GM18909 (cell line): ENCODE measurements around the gene CYP2A7.
"Not testable (repeated sequence)": the region's sequence is repeated elsewhere in the genome, so short reads cannot be mapped to it uniquely, and the experiment has no call there.

Experiments
- ATAC-seq: cut with Tn5 transposase; IDR thresholded peaks from one replicate; pipeline ENCODE4 v1.9.1; 2021; ENCODE audit warnings: mild to moderate bottlenecking; ENCODE audit not compliant: unreplicated experiment, poor library complexity

Gene CYP2A7, protein sequence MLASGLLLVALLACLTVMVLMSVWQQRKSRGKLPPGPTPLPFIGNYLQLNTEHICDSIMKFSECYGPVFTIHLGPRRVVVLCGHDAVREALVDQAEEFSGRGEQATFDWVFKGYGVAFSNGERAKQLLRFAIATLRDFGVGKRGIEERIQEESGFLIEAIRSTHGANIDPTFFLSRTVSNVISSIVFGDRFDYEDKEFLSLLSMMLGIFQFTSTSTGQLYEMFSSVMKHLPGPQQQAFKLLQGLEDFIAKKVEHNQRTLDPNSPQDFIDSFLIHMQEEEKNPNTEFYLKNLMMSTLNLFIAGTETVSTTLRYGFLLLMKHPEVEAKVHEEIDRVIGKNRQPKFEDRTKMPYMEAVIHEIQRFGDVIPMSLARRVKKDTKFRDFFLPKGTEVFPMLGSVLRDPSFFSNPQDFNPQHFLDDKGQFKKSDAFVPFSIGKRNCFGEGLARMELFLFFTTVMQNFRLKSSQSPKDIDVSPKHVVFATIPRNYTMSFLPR

DNA sequence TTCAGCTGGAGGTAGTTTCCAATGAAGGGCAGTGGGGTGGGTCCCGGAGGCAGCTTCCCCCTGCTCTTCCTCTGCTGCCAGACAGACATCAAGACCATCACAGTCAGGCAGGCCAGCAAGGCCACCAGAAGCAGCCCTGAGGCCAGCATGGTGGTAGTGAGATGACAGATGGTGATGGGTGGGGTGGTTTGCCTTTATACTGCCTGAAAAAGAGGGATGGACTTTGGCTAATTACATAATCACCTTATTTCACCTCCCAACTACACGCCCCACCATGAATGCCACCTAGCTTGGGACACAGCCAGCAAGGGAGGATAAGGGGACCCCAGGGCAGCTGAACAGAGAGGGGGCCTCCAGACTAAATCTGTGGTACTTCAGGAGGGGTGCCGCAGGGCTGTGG lies at the start of gene CYP2A7:
Gene CYP2A7 (minus strand): TSS at position 170 of the 400 bp plus-strand sequence. CDS start 21 bp downstream, at position 149.
- ATAC-seq: not testable (repeated sequence)

DNA sequence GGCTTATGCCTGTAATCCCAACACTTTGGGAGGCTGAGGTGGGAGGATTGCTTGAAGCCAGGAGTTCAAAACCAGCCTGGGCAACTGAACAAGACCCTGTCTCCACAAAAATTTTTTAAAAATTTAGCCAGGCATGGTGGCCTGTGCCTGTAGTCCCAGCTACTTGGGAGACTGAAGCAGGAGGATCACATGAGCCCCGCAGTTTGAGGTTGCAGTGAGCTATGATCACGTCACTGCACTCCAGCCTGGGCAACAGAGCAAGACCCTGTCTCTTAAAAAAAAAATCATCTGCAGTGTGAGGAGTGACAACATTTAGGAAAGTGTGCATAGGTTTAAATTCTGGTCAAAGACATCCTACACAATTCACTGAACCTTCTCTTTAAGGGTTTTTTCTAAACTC lies 48.8 kb upstream of the CYP2A7 start:
- not testable (repeated sequence) for ATAC-seq

- ATAC-seq: not testable (repeated sequence)
Observed at GRCh38 chr19:40929942-40930341, 47.9 kb upstream of the CYP2A7 start.

DNA sequence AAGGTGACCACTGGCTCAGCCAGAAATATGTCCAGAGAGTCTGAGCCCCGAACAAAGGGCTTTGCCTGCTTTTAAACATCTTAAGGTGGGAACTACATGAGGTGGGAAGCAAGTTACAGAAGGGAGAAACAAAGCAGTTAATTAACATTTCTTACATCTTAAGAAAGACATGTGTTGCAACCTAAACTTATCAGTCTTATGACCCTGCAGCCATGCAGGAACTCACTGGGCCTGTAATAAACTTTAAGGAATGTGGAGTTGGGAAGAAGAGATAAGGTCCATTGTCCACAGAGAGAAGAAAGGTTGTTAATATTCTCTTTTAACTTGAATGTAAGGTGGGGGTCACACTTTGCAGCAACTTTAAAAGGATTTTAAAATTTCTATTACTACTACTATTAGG lies 46.8 kb upstream of the CYP2A7 start:
- ATAC-seq: no peak

DNA sequence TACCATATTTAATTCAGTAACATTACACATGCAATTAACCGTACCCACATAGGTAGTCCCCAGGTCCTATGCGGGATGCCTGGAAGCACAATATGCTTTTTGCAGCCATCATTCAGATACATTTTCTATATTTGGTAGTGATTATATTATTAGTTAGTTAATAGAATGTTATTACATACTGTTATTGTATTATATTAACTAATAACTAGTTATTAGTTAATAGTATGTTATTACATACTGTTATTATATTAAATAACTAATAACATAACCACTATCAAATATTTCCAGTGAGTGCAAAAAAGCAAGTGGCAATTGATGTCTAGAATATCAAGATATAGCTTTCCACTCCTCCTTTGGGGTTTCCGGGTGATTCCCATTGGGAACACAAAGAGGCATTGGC lies 45.5 kb upstream of the CYP2A7 start:
- no peak for ATAC-seq

GRCh38 chr19:40926276-40926675 lies 44.2 kb upstream of the CYP2A7 start:
- ATAC-seq: not testable (repeated sequence)

GRCh38 chr19:40923934-40924391 lies 41.9 kb upstream of the CYP2A7 start:
- no peak for ATAC-seq

GRCh38 chr19:40922237-40923160 lies 40.5 kb upstream of the CYP2A7 start:
- ATAC-seq: not testable (repeated sequence)

- no peak for ATAC-seq
Observed at GRCh38 chr19:40921005-40921897, 39.2 kb upstream of the CYP2A7 start.

GRCh38 chr19:40920300-40921004 lies 38.4 kb upstream of the CYP2A7 start:
- ATAC-seq: no peak

DNA sequence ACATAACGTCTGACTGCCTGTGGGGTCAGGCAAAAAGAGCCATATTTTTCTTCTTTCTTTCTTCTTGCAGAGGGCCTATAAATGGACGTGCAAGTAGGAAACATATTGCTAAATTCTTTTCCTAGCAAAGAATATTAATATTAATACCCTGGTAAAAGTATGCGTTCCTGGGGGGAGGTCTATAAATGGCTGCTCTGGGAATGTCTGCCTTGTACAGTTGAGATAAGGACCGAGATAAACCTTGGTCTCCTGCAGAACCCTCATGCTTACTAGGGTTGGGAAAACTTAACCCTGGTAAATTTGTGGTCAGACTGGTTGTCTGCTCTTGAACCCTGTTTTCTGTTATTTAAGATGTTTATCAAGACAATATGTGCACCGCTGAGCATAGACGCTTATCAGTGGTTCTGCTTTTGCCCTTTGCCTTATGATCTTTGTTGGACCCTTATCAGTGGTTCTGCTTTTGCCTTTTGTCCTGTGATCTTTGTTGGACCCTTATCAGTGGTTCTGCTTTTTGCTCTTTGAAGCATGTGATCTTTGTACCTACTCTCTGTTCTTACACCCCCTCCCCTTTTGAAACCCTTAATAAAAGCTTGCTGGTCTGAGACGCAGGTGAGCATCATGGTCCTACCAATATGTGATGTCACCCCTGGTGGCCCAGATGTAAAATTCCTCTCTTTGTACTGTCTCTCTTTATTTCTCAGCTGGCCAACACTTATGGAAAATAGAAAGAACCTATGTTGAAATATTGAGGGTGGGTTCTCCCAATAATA lies 37.7 kb upstream of the CYP2A7 start:
- ATAC-seq: not testable (repeated sequence)

- ATAC-seq: not testable (repeated sequence)
Observed at GRCh38 chr19:40918303-40918702, 36.3 kb upstream of the CYP2A7 start.

GRCh38 chr19:40908976-40909375 lies 26.9 kb upstream of the CYP2A7 start:
- no peak for ATAC-seq

GRCh38 chr19:40907968-40908735 lies 26.1 kb upstream of the CYP2A7 start:
- ATAC-seq: no peak

DNA sequence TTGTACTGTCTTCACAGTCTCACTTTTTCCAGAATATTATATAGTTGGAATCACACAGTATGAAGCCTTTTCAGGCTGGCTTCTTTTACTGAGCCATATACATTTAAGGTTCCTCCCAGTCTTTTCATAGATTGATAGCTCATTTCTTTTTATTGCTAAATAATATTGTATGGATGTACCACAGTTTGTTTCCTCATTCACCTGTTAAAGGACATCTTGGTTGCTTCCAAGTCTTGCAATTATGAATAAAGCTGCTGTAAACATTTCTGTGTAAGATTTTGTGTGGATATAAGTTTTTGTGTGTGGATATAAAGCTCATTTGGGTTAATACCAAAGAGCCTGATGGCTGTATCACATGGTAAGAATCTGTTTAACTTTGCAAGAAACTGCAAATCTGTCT lies 24.5 kb upstream of the CYP2A7 start:
- ATAC-seq: no peak

DNA sequence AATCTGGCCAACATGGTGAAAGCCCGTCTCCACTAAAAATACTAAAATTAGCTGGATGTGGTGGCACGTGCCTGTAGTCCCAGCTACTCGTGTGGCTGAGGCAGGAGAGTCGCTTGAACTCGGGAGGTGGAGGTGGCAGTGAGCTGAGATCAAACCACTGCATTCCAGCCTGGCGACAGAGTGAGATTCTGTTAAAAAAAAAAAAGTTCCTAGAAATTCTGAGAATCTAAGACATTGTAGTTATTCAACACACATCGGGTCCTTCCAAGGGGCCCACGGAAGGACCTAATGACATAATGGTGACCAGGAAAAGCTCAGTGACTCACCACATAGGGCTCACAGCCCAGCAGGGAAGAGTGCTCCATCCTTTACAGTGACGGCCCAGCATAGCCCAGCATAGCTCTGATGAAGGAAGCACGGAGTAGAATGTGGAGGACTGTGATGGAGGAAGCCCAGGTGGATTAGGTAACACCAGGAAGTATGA lies 22.7 kb upstream of the CYP2A7 start:
- ATAC-seq: not testable (repeated sequence)

- ATAC-seq: not testable (repeated sequence)
Observed at GRCh38 chr19:40901975-40902750, 20.1 kb upstream of the CYP2A7 start.
